ENCODE results near the gene SEMA4C. TPM values are rescaled to one million over a fixed set of nuclear protein-coding genes. Genes with fewer than 3 reads are reported as not detected.

Gene SEMA4C
- total and polyA plus RNA-seq, 11 donors: 11.7 to 29.6 (median 20.6) TPM

GRCh38 chr2:96894151-96894531 is 24.3 kb upstream of the SEMA4C start:
- DNase-seq (no peak), ATAC-seq (no peak)
- Histone ChIP-seq H3K36me3 (no peaks in the 10 kb centered on the region), H3K4me3 (no peak overlapping the region), H3K27me3 (no peaks in the 10 kb centered on the region), H3K4me1 (peaks cover 0 to 38% (median 18%) of the 10 kb centered on the region in 12 donors), H3K27ac (peak overlapping the region in 1 of 12 donors; percentile 11), H3K9me3 (no peaks in the 10 kb centered on the region)
- TF ChIP-seq, protein P1, sequence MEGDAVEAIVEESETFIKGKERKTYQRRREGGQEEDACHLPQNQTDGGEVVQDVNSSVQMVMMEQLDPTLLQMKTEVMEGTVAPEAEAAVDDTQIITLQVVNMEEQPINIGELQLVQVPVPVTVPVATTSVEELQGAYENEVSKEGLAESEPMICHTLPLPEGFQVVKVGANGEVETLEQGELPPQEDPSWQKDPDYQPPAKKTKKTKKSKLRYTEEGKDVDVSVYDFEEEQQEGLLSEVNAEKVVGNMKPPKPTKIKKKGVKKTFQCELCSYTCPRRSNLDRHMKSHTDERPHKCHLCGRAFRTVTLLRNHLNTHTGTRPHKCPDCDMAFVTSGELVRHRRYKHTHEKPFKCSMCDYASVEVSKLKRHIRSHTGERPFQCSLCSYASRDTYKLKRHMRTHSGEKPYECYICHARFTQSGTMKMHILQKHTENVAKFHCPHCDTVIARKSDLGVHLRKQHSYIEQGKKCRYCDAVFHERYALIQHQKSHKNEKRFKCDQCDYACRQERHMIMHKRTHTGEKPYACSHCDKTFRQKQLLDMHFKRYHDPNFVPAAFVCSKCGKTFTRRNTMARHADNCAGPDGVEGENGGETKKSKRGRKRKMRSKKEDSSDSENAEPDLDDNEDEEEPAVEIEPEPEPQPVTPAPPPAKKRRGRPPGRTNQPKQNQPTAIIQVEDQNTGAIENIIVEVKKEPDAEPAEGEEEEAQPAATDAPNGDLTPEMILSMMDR (IDR thresholded peaks at IDR 0.05): no peak
- TF ChIP-seq POLR2A (IDR thresholded peaks at IDR 0.05): no peak
- intact Hi-C loops (cut with DNase I): no loop called here
- WGBS, 4 donors: 95 to 97% (median 95%) methylated on average over 3 of the region's 3 CpGs

DNA sequence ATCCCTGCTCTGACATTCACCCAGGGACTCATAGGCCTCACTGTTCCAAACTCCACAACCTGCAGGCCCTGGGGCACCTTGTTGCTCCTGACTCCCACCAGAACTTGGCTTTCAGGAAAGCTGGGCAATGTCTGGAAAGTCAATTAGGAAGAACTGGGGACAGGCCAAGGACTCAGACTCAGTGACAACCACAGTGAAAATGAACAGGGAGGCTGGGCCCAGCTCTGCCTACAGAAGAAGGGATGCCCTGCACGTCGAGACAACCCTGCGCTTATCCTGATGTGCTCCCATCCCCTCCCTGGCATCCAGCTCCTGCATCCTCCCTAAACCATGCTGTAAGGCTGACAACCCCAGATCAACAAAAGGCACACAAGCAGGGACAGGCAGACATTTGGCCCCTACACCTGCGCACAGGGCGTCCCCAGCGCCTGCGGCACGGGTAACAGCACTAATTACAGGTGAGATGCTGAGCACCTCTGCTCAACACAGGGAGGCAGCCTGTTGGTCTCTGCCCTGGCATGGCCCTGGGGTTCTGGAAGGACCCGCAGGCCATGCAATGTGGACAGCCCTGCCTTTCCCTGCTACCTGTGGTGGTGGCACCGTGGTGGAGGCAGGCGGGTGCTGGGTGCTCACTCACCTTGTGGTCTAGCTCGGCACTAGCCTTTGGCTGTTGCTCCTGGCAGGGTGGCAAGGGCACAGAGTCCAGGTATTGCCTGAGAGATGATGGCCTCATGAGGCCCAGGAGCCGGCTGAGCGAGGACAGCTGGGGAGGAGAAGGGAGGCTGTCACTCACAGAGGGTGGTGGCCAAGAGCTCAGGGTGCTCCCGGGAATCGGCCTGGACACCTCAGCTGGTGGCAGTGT is 23.6 kb upstream of the SEMA4C start:
- TF ChIP-seq, protein P1 (IDR thresholded peaks at IDR 0.05): no peak
- TF ChIP-seq POLR2A (IDR thresholded peaks at IDR 0.05): no peak
- Histone ChIP-seq H3K9me3 (no peaks in the 10 kb centered on the region), H3K4me1 (peaks cover 0 to 41% (median 23%) of the 10 kb centered on the region in 12 donors), H3K4me3 (no peak overlapping the region), H3K36me3 (no peaks in the 10 kb centered on the region), H3K27me3 (no peaks in the 10 kb centered on the region), H3K27ac (peak overlapping the region in 1 of 12 donors; percentile 11)
- DNase-seq (no peak), ATAC-seq (no peak)
- WGBS, 4 donors: 91 to 97% (median 95%) methylated on average over 8 to 16 of the region's 16 CpGs
- intact Hi-C loops (cut with DNase I): no loop called here

GRCh38 chr2:96891591-96892333 is 21.9 kb upstream of the SEMA4C start:
- TF ChIP-seq POLR2A (IDR thresholded peaks at IDR 0.05): no peak
- TF ChIP-seq, protein P1 (IDR thresholded peaks at IDR 0.05): no peak
- DNase-seq (peak in 2 of 5 donors; percentile 49 to 60), ATAC-seq (peak in 3 of 4 donors; percentile 33 to 73 (median 69))
- no peak overlapping the region for H3K4me3 ChIP-seq
- H3K9me3 ChIP-seq: no peaks in the 10 kb centered on the region
- intact Hi-C loops (cut with DNase I): no loop called here
- H3K27me3 ChIP-seq: no peaks in the 10 kb centered on the region
- 67 to 76% (median 75%) methylated on average over 11 of the region's 11 CpGs for WGBS, 4 donors
- H3K36me3 ChIP-seq: no peaks in the 10 kb centered on the region
- H3K27ac ChIP-seq: peak overlapping the region in 4 of 12 donors; percentile 24 to 62 (median 32)
- peaks cover 0 to 56% (median 38%) of the 10 kb centered on the region in 12 donors for H3K4me1 ChIP-seq

All from heart left ventricle (tissue), 16 donors.